Measurements from ENCODE around the gene PRKCE. TPM values are rescaled to one million over a fixed set of nuclear protein-coding genes. Genes with fewer than 3 reads are reported as not detected.

PRKCE gene
- polyA plus RNA-seq, 1 of the 3 experiments (the other 2 are of a cell fraction): 16.3 TPM

DNA sequence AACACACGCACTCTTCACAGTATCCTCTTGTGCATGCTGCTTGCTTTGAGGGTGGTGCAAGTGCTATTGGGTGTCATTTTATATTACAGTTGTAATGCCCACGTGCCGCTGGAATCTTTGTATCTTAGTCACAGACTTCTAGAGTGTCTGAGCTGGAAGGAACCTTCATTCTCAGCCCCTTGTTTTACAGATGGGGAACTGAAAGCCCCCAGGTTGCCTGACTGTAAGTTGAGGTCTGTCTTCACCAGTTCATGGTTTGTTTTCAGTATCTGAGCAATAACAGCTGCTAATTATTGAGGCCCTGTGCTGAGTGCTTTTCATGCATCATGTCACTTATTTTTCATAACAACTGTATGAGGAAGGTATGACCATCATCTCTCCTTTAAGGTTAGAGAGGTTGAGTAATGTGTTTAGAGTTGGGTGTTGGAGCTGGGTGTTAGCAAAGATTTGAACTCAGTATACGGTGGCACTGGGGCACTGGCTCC, 77.0 kb downstream of the PRKCE start (continued):
- TF ChIP-seq, protein P1, sequence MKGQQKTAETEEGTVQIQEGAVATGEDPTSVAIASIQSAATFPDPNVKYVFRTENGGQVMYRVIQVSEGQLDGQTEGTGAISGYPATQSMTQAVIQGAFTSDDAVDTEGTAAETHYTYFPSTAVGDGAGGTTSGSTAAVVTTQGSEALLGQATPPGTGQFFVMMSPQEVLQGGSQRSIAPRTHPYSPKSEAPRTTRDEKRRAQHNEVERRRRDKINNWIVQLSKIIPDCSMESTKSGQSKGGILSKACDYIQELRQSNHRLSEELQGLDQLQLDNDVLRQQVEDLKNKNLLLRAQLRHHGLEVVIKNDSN (IDR thresholded peaks at IDR 0.05; ENCODE audit: borderline replicate concordance, low read depth): no peak
- no peak for TF ChIP-seq SIN3A (IDR thresholded peaks at IDR 0.05; ENCODE audit: borderline replicate concordance, low read depth, low read length)

DNA sequence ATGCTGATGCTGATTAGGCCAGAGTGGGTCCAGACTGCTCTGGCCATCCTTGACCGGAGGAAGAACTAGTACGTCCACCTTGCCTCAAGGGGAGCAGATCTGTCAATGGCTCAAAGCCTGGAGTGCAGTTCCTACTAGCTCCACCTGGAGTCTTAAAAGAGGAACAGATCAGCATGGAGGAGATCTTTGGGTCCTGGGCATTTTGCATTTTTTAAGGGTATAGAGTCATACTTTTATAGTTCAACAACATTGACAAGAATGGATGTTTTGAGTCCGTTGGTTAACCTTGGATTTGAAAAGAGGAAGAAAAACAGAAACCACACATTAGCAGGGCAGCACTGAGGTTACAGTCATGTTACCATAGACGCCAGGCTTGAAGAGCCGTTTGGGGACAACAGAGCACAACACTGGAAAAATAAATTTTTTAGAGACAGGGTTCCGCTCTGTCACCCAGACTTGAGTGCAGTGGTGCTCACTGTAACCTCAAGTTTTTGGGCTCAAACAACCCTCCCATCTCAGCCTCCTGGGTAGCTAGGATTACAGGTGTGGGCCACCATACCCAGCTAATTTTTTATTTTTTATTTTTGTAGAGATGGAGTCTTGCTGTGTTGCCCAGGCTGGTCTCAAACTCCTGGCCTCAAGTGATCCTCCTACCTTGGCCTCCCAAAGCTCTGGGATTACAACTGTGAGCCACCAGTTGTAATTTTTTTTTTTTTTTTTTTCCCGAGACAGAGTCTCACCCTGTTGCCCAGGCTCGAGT, 78.5 kb downstream of the PRKCE start:
- CTCF ChIA-PET: interaction anchor here (0.8 to 1.7 kb wide), 7 partner anchors 9 to 86 kb away, joined by 3 to 5 read pairs (median 3); partner anchors contain the start of gene PRKCE
- POLR2A ChIA-PET: interaction anchor here (0.6 kb wide), 1 partner anchor 1042 kb away, joined by 4 read pairs; no protein-coding TSS in a partner anchor

DNA sequence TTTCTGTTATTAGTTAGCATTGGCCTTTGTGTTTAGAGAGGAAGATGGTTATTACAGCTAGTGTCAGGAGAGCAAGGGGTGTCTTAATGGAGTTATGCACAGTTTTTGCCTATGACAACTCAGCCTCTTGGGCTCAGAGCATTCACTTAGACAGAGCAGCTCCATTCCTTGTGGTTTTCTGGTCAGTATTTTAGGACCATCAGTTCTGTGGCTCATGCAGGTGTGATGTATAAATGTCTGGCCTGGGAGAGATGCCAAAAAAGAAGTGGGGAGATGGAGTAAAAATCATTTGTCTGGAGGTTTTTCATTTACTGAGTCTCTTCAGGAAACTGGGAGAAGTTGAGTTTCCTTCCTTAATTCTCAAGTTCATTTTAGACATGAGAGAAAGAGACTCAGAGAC, 79.7 kb downstream of the PRKCE start:
- Histone ChIP-seq H2AFZ (ENCODE audit: low read depth) (no peak overlapping the region), H3K9me3 (no peaks in the 10 kb centered on the region), H3K4me3 (ENCODE audit: low read depth in 2 of 2, low read length in 1 of 2) (no peak overlapping the region), H3K9ac (no peak overlapping the region), H3K79me2 (ENCODE audit: insufficient read depth) (no peaks in the 10 kb centered on the region; the same call in 1 of the 2 replicates), H3F3A (replicated peaks; ENCODE audit: insufficient read depth) (no peaks in the 10 kb centered on the region), H3K4me1 (ENCODE audit: control insufficient read depth in 1 of 2, insufficient read depth in 2 of 2, low read depth in 1 of 2, low read length in 1 of 2) (no peaks in the 10 kb centered on the region; a peak in 1 of 4 replicates), H4K20me1 (ENCODE audit: insufficient read depth) (no peaks in the 10 kb centered on the region), H3K36me3 (replicated peaks in 1 of 2; ENCODE audit: control insufficient read depth in 1 of 2, insufficient read depth in 2 of 2, low read length in 1 of 2) (no peaks in the 10 kb centered on the region), H3K27ac (ENCODE audit: low read depth in 2 of 2, low read length in 1 of 2) (no peak overlapping the region), H3K9me2 (no peaks in the 10 kb centered on the region), H3K27me3 (ENCODE audit: insufficient read depth) (no peaks in the 10 kb centered on the region), H3K4me2 (no peak overlapping the region)
- no peak for DNase-seq
- CTCF ChIA-PET: interaction anchor here (1.1 kb wide), 1 partner anchor 56 kb away, joined by 3 read pairs; no protein-coding TSS in a partner anchor
- POLR2A ChIA-PET: no interaction called here
- no peak for TF ChIP-seq ELF1 (IDR thresholded peaks at IDR 0.05)
- no peak for TF ChIP-seq FOSL2 (IDR thresholded peaks at IDR 0.05; ENCODE audit: borderline replicate concordance, low read depth)
- TF ChIP-seq RXRA (IDR thresholded peaks at IDR 0.05; ENCODE audit: borderline replicate concordance, low read depth): no peak
- TF ChIP-seq, protein P2, sequence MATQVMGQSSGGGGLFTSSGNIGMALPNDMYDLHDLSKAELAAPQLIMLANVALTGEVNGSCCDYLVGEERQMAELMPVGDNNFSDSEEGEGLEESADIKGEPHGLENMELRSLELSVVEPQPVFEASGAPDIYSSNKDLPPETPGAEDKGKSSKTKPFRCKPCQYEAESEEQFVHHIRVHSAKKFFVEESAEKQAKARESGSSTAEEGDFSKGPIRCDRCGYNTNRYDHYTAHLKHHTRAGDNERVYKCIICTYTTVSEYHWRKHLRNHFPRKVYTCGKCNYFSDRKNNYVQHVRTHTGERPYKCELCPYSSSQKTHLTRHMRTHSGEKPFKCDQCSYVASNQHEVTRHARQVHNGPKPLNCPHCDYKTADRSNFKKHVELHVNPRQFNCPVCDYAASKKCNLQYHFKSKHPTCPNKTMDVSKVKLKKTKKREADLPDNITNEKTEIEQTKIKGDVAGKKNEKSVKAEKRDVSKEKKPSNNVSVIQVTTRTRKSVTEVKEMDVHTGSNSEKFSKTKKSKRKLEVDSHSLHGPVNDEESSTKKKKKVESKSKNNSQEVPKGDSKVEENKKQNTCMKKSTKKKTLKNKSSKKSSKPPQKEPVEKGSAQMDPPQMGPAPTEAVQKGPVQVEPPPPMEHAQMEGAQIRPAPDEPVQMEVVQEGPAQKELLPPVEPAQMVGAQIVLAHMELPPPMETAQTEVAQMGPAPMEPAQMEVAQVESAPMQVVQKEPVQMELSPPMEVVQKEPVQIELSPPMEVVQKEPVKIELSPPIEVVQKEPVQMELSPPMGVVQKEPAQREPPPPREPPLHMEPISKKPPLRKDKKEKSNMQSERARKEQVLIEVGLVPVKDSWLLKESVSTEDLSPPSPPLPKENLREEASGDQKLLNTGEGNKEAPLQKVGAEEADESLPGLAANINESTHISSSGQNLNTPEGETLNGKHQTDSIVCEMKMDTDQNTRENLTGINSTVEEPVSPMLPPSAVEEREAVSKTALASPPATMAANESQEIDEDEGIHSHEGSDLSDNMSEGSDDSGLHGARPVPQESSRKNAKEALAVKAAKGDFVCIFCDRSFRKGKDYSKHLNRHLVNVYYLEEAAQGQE (IDR thresholded peaks at IDR 0.05; ENCODE audit: low read depth, low read length): no peak
- TF ChIP-seq, protein P3, sequence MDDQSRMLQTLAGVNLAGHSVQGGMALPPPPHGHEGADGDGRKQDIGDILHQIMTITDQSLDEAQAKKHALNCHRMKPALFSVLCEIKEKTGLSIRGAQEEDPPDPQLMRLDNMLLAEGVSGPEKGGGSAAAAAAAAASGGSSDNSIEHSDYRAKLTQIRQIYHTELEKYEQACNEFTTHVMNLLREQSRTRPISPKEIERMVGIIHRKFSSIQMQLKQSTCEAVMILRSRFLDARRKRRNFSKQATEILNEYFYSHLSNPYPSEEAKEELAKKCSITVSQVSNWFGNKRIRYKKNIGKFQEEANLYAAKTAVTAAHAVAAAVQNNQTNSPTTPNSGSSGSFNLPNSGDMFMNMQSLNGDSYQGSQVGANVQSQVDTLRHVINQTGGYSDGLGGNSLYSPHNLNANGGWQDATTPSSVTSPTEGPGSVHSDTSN (IDR thresholded peaks at IDR 0.05): no peak
- no peak for TF ChIP-seq RFX5 (IDR thresholded peaks at IDR 0.05; ENCODE audit: low read length)
- no peak for TF ChIP-seq RCOR1 (IDR thresholded peaks at IDR 0.05; ENCODE audit: low read length)
- TF ChIP-seq EP300 (IDR thresholded peaks at IDR 0.05; ENCODE audit: borderline replicate concordance in 1 of 2, low read depth in 1 of 2, low read length in 1 of 2): no peak
- TF ChIP-seq, protein P4, sequence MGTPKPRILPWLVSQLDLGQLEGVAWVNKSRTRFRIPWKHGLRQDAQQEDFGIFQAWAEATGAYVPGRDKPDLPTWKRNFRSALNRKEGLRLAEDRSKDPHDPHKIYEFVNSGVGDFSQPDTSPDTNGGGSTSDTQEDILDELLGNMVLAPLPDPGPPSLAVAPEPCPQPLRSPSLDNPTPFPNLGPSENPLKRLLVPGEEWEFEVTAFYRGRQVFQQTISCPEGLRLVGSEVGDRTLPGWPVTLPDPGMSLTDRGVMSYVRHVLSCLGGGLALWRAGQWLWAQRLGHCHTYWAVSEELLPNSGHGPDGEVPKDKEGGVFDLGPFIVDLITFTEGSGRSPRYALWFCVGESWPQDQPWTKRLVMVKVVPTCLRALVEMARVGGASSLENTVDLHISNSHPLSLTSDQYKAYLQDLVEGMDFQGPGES (IDR thresholded peaks at IDR 0.05; ENCODE audit: low read depth, low read length): no peak
- no peak for TF ChIP-seq NFIC (IDR thresholded peaks at IDR 0.05; ENCODE audit: borderline replicate concordance)

More for the DNA sequence above, 78.5 kb downstream of the PRKCE start:
- Histone ChIP-seq H2AFZ (ENCODE audit: low read depth) (no peak overlapping the region), H4K20me1 (ENCODE audit: insufficient read depth) (no peaks in the 10 kb centered on the region), H3K79me2 (ENCODE audit: insufficient read depth) (no peaks in the 10 kb centered on the region; the same call in 1 of the 2 replicates), H3K4me3 (ENCODE audit: low read depth in 2 of 2, low read length in 1 of 2) (no peak overlapping the region), H3K4me1 (ENCODE audit: control insufficient read depth in 1 of 2, insufficient read depth in 2 of 2, low read depth in 1 of 2, low read length in 1 of 2) (no peaks in the 10 kb centered on the region; a peak in 1 of 4 replicates), H3K9ac (no peak overlapping the region), H3K9me3 (no peaks in the 10 kb centered on the region), H3K9me2 (no peaks in the 10 kb centered on the region), H3F3A (replicated peaks; ENCODE audit: insufficient read depth) (no peaks in the 10 kb centered on the region), H3K4me2 (no peak overlapping the region), H3K27ac (ENCODE audit: low read depth in 2 of 2, low read length in 1 of 2) (no peak overlapping the region), H3K27me3 (ENCODE audit: insufficient read depth) (no peaks in the 10 kb centered on the region), H3K36me3 (replicated peaks in 1 of 2; ENCODE audit: control insufficient read depth in 1 of 2, insufficient read depth in 2 of 2, low read length in 1 of 2) (no peaks in the 10 kb centered on the region)
- DNase-seq: no peak
- 95% methylated on average over 8 of the region's 8 CpGs for WGBS (ENCODE audit: low lambda C conversion rate)
- TF ChIP-seq, protein P5, sequence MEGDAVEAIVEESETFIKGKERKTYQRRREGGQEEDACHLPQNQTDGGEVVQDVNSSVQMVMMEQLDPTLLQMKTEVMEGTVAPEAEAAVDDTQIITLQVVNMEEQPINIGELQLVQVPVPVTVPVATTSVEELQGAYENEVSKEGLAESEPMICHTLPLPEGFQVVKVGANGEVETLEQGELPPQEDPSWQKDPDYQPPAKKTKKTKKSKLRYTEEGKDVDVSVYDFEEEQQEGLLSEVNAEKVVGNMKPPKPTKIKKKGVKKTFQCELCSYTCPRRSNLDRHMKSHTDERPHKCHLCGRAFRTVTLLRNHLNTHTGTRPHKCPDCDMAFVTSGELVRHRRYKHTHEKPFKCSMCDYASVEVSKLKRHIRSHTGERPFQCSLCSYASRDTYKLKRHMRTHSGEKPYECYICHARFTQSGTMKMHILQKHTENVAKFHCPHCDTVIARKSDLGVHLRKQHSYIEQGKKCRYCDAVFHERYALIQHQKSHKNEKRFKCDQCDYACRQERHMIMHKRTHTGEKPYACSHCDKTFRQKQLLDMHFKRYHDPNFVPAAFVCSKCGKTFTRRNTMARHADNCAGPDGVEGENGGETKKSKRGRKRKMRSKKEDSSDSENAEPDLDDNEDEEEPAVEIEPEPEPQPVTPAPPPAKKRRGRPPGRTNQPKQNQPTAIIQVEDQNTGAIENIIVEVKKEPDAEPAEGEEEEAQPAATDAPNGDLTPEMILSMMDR (IDR thresholded peaks at IDR 0.05): peak; percentile 23
- no peak for TF ChIP-seq MXI1 (IDR thresholded peaks at IDR 0.05; ENCODE audit: low read depth, low read length)

All from SK-N-SH (cell line).